ENCODE data around the gene CACHD1. TPM values are rescaled to one million over a fixed set of nuclear protein-coding genes. Genes with fewer than 3 reads are reported as not detected.

Gene CACHD1
- 0.09 and 0.11 TPM in 2 replicates for total RNA-seq

DNA sequence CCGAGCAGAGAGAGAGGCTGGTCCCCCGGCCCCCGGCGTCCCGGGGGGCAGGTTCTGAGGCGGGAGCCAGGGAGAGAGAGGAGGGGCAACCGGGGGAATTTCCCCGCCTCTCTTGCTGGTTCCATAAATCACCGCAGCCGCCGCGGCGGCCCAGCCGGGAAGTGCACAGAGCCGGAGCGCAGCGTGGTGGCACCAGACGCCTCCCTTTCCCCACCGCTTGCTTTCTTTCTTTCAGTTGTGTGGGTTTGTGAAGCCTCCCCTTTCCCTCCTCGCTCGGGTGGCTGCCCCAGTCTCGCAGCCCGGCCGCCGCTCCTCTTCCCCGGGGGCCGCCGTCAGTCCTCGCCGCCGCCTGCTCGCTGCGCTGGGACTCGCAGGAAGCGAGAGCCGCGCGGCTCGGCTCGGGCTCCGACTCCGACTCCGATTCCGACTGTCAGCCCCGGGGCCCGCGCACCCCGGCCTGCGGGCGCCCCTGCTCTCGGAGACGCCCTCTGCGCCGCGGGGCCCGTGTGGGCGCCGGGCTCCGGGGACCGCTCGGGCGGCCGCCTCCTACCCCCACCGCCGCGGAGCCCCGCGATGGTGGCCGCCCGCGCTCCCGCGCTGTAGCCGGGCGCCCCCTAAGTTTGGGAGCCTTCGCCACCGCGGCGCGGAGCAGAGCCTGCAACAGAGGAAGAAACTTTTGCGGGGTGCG, at the start of gene CACHD1:
Gene CACHD1, plus strand, starts transcription at position 153 of the 688 bp plus-strand sequence. CDS start 616 bp downstream, outside the sequence.
- intact Hi-C loops (cut with micrococcal nuclease), result loop anchor here (5.0 kb wide), 1 partner anchor 202 kb away; no protein-coding TSS in a partner anchor

DNA sequence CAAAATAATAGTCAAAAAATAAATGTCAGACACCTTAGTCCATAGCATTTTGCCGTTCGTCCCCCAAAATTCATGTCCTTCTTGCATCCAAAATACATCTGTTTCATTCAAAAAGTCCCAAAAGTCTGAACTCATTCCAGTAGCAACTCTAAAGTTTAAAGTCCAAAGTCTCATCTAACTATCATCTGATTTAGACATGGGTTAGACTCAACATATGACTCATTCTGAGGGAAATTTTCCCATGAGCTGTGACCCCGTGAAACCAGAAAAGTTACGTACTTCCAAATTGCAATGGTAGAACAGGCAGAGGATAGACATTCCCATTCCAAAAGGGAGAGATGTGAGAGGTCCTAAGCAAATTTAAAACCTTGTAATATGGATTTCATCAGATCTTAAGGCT, 48.6 kb upstream of the CACHD1 start:
- intact Hi-C loops (cut with micrococcal nuclease), result no loop called here

DNA sequence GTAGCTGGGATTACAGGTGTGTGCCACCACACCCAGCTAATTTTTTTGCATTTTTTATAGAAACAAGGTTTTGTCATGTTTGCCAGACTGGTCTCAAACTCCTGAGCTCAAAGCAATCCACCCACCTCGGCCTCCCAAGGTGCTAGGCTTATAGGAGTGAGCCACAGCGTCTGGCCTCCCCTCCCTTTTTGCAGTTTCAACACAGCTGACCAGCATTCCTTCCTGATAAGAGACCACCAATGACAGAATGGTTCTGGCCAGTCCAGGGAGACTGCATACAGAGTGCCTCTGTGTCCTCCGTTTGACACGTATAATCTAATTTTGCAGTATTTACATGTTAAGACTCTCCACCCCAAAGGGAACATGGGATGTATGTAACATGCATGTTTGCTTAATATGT, 46.4 kb upstream of the CACHD1 start:
- intact Hi-C loops (cut with micrococcal nuclease), result no loop called here

DNA sequence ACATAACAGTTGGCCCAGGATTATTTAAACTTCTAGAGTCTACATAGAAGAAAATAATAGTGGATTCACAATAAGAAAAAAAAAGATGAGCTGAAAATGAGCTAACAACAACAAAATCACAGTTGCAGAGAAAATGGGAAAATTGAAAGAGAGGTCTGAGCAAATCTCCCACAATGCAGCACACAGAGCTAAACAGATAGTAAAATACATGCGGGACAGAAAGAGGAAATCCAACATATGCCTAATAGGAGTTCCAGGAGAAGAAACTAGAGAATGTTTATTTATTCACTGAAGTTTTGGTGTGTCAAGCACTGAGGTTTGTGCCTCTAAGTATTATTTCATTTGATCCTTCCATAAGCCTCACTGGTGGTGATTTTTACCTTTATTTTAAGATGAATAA, 45.5 kb upstream of the CACHD1 start:
- intact Hi-C loops (cut with micrococcal nuclease), result no loop called here

DNA sequence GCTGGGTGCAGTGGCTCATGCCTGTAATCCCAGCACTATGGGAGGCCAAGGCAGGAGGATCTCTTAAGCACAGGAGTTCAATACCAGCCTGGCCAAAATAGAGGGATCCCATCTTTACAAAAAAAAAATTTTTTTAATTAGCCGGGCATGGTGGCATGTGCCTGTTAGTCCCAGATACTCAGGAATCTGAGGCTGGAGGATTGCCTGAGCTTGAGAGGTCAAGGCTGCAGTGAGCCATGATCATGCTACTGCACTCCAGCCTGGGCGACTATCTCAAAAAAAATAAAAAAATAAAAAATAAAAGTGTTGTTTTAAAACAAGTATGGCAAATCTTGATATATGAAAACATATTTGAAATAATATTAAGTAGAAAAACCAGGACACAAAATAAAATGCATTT, 44.4 kb upstream of the CACHD1 start:
- intact Hi-C loops (cut with micrococcal nuclease), result no loop called here

DNA sequence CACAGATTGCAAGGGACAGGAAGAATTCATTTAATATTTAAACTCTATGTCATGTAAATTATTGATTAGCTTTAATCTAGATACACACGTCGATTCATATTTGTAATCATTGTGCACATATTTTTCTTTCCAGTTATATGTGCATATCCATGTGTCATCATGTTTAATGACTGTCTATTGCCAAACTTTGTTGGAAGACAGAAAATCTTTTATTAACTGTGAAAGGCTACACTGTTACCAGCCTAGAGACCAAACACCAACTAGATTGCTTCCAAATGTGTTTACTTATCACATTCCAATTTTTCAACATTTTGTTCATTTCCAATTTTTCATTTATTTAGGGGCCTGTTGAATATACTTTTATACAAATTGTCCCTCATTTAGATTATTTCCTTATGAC, 43.2 kb upstream of the CACHD1 start:
- intact Hi-C loops (cut with micrococcal nuclease), result no loop called here

DNA sequence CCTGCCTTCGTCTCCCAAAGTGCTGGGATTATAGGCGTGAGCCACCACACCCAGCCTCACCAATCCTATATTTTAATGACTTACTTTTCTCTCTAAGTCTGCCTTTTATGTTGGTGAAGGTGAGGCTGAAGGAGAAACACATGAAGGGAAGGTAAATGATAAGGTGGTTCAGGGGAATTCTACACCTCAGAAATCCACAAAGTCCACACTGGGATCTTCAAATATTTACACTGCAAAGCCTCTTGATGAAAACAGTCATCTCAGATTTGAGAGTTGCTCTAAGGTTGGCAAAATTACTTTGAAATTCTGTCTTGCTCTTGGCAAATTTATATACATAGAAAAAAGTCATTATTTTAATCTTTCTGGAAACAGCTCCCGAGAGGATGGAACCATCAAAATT, 42.0 kb upstream of the CACHD1 start:
- intact Hi-C loops (cut with micrococcal nuclease), result no loop called here

DNA sequence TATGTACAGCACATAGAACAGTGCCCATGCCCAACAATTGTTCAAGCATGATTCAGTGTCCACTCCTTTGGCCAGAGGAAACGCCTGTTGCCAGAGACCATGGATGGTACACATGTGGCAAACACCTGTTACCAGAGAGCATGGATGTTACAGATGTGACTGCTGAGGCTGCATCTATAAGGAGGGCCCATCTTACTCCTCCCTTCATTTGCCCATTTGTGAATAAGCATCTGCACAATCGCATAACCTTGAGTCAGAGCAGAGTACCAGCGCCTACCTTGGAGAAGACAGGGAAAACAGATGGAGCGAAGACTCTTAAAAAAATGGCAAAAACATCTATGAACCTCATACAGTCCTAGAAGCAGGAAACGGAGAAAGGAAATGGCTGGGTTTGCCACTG, 36.6 kb upstream of the CACHD1 start:
- intact Hi-C loops (cut with micrococcal nuclease), result no loop called here

DNA sequence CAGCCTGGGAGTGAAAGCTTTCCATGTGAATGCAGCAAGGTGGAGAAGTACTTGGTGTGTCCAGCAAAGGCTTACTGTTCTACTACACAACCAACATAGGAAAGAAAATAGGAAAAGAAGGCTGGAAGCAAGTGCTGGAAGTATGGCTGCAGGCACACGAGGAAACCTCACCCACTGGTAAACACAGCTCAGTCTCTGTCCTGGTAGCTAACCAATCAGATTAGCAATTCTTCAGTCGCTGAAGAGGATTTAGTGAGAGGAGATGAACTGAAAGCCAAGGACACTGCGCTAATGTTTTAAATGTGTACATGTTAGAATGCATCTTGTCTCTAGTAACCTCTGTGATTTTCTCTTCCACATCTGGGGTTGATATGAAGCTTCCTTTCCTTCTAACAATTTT, 36.2 kb upstream of the CACHD1 start:
- intact Hi-C loops (cut with micrococcal nuclease), result no loop called here

DNA sequence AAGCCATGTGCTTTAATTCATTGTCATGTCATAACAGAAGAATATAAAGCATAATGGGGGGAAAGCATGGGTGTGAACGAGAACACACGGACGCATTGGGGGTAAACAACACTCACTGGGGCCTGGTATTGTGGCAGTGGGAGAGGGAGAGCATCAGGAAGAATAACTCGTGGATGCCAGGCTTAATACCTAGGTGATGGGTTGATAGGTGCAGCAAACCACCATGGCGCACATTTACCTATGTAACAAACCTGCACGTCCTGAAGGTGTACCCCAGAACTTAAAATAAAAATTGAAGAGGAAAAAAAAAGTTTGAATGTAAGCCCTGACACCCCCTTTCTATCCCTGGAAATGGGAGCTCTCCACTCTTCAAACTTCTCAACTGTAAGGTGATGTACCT, 34.9 kb upstream of the CACHD1 start:
- intact Hi-C loops (cut with micrococcal nuclease), result no loop called here

DNA sequence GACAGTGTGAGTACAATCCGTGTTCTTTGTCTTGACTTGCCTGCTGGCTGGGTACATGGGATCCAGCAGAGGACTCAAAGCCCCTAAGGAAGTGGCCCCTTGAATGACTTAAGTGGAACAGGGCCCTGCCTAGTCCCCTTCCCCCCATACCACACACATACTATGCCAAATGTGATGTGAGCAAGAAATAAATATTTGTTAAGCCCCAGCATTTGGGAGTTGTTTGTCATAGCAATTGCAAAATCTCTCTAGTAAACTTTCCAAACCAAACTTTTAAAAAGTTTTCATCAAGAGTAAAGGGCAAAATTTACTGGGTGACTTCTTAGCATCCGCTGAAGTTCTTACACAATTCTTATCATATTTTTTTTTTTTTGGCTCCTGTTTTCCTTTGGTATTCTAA, 32.5 kb upstream of the CACHD1 start:
- intact Hi-C loops (cut with micrococcal nuclease), result no loop called here

DNA sequence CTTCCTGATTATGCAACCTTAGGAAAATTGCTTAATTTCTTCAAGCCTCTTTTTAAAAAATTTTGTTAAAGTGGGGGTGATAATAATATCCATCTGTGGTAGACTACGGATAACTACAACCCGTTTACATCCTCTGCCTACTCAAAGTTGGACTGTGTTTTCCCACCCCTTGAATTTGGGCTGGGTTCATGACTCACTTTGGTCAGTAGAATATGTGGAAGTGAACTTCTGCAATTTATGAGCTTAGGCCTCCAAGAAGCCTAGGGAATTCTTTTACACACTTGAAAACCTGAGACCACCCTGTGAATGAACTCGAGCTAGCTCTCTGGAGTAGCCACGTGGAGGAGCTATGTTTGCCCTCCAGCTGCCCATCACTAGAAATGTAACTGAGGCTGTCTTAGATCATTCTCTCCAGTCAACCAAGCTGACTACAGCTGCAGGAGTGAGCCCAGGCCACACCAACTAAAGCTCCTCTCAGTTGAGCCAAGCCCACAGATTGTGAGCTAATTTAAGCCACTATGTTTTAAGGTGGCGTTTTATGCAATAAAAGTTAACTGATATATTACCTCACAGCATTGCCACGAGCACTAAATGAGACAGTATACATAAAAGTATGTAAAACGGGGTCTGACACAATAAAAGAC, 29.6 kb upstream of the CACHD1 start:
- intact Hi-C loops (cut with micrococcal nuclease), result no loop called here

DNA sequence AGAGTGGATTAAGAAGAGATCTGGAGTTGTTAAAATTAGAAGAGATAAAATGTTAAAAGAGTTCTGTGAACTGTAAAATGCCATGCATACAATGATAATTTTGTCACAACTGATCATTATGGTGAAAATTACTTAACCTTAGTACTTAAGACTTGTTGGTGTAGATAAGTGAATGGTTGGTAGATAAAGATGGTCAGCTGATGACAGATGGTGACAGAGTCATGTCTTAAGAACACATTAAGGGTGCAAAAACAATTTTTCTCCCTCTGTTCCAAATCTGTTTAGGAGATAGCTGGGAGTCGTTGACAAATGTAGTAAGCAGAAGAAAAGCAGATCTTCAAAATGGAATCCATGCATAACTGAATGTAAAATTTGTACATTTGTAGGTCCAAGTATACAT, 18.5 kb upstream of the CACHD1 start:
- intact Hi-C loops (cut with micrococcal nuclease), result no loop called here

DNA sequence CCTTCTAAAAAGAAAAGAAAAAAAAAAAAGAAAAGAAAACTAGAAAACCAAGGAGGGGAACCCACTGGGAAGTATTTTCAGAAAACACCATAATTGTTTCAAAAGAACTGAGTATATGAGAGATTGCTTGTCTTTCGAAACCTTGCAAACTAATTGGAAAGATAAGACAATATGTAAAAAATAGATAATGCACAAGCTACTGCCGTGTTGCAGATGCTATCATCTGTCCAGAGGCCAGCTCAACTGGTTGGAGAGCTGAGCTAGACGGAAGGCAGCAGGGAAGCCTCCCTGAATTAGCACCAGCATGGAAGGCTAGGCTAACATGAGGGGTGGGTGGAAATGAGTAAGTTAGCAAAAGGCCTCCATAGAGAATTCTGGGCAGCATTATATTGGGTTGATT, 16.2 kb upstream of the CACHD1 start:
- intact Hi-C loops (cut with micrococcal nuclease), result no loop called here

DNA sequence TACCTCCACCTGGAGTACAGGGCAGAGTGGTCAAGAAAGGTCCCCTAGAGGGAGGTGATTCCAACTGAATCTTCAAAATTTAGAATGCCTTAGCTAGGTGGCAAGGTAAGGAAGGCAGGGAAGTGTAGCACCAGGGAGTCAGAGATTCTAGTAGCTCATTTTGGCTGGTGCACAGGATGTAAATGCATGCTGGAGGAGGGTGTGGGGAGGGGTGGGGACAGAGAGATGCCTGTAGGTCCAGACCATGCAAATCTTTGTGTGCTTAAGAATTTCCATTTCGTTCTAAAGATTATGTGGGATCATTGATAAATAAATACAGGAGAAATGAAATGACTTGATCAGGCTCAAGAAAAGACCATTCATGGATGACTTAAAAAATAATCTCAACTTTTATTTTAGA, 11.0 kb upstream of the CACHD1 start:
- intact Hi-C loops (cut with micrococcal nuclease), result no loop called here

DNA sequence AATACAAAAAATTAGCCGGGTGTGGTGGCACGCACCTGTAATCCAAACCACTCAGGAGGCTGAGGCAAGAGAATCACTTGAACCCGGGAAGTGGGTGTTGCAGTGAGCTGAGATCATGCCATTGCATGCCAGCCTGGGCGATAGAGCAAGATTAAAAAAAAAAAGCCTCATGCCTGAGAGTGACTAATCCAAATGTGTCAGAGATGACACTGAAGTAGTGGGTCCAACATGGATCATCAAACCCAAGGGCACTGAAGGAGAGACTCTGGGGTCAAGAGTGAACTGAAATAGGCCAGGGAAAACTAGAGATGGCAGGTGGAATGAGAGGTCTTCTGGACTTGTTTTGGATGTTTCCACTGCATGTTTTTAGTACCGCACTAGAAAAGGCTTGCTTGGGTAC, 10.2 kb upstream of the CACHD1 start:
- intact Hi-C loops (cut with micrococcal nuclease), result no loop called here

DNA sequence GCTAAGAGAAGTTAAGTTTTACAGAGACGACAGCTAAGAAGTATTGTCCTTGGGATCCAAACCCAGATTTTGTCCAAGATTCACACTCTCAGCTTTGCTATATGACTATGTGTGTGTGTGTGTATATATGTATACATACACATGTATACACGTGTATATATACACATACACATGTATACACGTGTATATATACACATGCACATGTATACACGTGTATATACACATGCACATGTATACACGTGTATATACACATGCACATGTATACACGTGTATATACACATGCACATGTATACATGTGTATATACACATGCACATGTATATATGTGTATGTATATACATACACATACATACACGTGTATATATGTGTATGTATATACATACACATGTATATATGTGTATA, 3.9 kb upstream of the CACHD1 start:
- intact Hi-C loops (cut with micrococcal nuclease), result no loop called here

DNA sequence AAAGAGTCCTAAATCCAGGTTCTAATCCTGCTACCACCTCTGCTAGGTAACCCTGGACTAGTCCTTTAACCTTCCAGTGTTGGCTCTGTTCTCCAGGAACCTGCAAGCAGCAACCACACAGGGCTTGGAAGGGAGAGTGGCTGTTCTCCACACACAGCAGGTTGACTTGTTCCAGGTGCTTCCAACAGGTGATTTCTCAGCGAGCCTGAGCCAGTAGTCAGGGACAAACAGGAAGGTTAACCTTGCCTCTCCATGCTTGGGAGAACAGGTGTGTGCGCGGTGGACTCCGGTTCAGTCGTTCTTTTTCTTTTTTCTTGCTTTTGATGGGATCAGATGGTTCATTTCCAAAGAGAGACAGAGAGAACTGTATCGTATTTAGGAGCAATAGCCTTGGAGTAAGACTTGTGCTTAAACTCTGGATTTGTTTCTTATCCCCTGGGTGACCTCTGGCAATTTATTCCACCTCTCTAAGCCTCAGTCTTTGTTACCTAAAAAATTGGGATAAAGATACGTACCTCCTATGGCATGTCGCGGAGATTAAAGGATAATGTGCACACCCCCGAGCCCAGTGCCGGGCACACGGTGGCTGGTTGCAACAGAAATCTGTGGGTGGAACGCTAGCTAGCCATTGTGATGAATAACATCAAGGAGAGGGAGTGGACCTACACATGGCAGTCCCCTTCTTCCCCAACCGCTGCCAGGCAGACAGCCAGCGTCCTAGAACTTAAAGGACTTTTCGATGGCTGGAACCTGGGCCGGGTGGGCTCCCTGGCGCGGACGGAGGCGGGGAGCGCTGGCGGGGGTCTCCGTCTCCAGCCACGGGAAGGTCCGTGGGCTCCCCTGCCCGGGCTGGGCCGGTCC, 583 bp upstream of the CACHD1 start:
- intact Hi-C loops (cut with micrococcal nuclease), result no loop called here

DNA sequence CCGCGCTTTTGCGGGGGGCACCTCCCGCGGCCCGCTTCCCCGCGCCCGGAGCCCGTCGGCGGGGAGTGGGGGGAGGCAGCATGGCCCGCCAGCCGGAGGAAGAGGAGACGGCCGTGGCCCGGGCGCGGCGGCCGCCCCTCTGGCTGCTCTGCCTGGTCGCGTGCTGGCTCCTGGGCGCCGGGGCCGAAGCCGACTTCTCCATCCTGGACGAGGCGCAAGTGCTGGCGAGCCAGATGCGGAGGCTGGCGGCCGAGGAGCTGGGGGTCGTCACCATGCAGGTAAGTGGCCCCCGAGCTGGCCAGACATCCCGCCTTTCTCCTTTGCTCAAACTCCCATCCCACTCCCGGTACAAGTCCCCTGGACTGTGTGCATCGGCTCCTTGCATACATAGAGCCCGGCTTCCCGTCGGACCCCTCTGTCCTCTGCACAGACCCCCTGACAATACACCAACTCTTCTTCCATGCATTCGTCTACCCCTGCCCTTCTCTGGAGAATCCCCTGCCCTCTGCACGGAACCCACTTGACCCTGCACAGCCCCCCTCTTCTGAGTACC, 812 bp downstream of the CACHD1 start:
- intact Hi-C loops (cut with micrococcal nuclease), result loop anchor here (5.0 kb wide), 1 partner anchor 202 kb away; no protein-coding TSS in a partner anchor

DNA sequence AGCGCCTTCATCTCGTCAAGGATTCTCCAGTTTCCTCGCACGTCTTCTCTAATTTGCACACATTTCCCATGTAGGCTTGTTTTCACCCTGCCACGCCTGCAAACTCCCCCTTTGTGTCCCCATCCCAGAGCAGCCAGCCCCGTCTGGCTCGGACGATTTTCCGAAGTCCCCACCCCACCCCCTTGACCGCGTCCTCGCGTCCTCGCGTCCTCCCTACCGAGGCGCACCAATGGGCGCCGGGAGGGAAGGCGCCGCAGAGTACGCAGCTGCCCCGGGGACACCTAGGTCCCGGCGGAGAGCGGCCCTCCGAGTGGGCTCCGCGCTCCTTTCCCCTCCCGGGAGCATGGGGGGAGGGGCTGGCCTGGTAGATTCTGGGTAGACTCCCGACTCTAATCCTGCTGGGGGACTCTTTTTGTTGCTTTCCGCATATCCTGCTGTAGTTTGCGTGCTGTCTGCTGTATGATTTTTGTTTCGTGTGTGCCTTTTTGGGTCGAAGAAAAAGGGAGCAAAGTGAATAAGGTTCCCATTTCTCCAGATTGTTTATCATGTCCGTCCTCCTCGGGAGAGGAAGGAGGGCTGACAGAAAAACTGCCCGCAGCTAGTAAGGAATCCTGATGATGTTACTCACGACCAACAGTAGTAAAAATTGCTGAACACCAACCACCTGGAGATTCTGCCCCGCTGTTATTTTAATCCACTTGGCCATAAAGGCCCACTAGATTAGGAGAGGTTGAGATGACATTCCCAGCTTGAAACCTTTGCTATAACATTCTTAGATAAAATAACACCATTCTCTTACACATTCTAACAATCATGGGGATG, 1.5 kb downstream of the CACHD1 start:
- intact Hi-C loops (cut with micrococcal nuclease), result loop anchor here (5.0 kb wide), 1 partner anchor 201 kb away; no protein-coding TSS in a partner anchor

DNA sequence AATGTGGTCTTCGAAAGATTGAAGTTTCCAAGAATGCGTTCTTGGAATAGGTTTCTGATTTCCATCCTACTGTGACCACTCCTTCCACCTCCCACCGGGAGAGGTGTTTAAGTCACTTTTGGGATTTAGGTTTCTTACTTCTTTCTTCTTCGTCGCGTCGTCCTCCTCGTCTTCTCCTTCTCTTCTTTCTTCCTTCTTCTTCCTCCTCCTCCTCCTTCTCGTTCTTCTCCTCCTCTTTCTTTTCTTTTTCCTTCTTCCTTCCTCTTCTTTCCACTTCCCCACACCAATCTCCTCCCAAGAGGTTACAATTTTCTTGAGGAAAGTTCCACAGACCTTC, 2.1 kb downstream of the CACHD1 start:
- intact Hi-C loops (cut with micrococcal nuclease), result loop anchor here (5.0 kb wide), 1 partner anchor 200 kb away; no protein-coding TSS in a partner anchor
